H1 (cell line): Measurements from ENCODE around the gene HID1. TPM values are rescaled to one million over a fixed set of nuclear protein-coding genes. Genes with fewer than 3 reads are reported as not detected.

Experiments used
- CTCF ChIA-PET: fragments of 300-600 bp; sonication (Branson Sonifier 250); formaldehyde crosslinking; loops from one replicate; lab custom pipeline; 2021; ENCODE audit not compliant: partially characterized antibody; lab: Charles Lee
- POLR2A ChIA-PET: fragments of 300-600 bp; sonication (Branson Sonifier 250); formaldehyde crosslinking; loops from one replicate; lab custom pipeline; 2021; ENCODE audit warnings: inconsistent platforms; ENCODE audit not compliant: partially characterized antibody; lab: Charles Lee
- DNase-seq, 2 experiments: peaks; one replicate each; pipeline versions ENCODE4 v3.0.0 to v3.0.0-alpha.2; 2010 to 2022; ENCODE audit warnings: low spot score in 2 of 2, low read depth in 1 of 2, mixed read lengths in 1 of 2
- FAIRE-seq: peaks from 2 replicates; lab custom pipeline; 2011; peaks lifted over from hg19 to GRCh38; lab: Jason Lieb, UNC
- H2AFZ ChIP-seq: 2 replicates; pipeline ENCODE4 v1.8.1; 2012; ENCODE audit warnings: low read length, inconsistent platforms
- H2AK5ac ChIP-seq: 2 replicates; pipeline ENCODE4 v1.6.1; 2013; ENCODE audit warnings: low read depth, low read length
- H2BK120ac ChIP-seq: replicated peaks from 2 replicates; pipeline ENCODE3; 2013; ENCODE audit warnings: low read depth, low read length, inconsistent platforms
- H2BK12ac ChIP-seq: 2 replicates; pipeline ENCODE4 v1.6.1; 2013; ENCODE audit warnings: low read depth, low read length
- H2BK15ac ChIP-seq: 2 replicates; pipeline ENCODE4 v1.6.1; 2013; ENCODE audit warnings: low read length
- H2BK20ac ChIP-seq: 2 replicates; pipeline ENCODE4 v1.6.1; 2013; ENCODE audit warnings: low read length
- H2BK5ac ChIP-seq: 2 replicates; pipeline ENCODE4 v1.6.1; 2013; ENCODE audit warnings: low read depth, low read length
- H3K14ac ChIP-seq: 2 replicates; pipeline ENCODE4 v1.6.1; 2013; ENCODE audit warnings: inconsistent platforms; ENCODE audit not compliant: insufficient read length
- H3K18ac ChIP-seq: 2 replicates; pipeline ENCODE4 v1.6.1; 2013; ENCODE audit warnings: low read length; ENCODE audit errors: extremely low read depth
- H3K23ac ChIP-seq: 2 replicates; pipeline ENCODE4 v1.6.1; 2013; ENCODE audit warnings: inconsistent platforms; ENCODE audit not compliant: insufficient read length
- H3K23me2 ChIP-seq: 2 replicates; pipeline ENCODE4 v1.6.1; 2013; ENCODE audit warnings: low read depth, low read length
- H3K27ac ChIP-seq: 2 replicates; pipeline ENCODE4 v1.6.1; 2011; ENCODE audit warnings: low read depth, low read length, inconsistent platforms
- H3K27me3 ChIP-seq, 4 experiments: replicated peaks in 1 of 4; 1 replicate in 1 of 4; 2 replicates in 3 of 4; pipeline versions ENCODE4 v1.6.1 to v1.8.1; 2011 to 2013; ENCODE audit warnings: low read length in 3 of 4, mild to moderate bottlenecking in 3 of 4, inconsistent platforms in 2 of 4, mixed read lengths in 2 of 4, moderate library complexity in 1 of 4; ENCODE audit not compliant: control insufficient read depth in 3 of 4, insufficient read depth in 3 of 4; ENCODE audit errors: extremely low read depth in 1 of 4
- H3K36me3 ChIP-seq, 4 experiments: 2 replicates each; pipeline versions ENCODE4 v1.6.1 to v1.8.1; 2011 to 2013; ENCODE audit warnings: mild to moderate bottlenecking in 4 of 4, low read length in 3 of 4, moderate library complexity in 2 of 4, control low read depth in 1 of 4, inconsistent platforms in 1 of 4; ENCODE audit not compliant: insufficient read depth in 4 of 4, control insufficient read depth in 2 of 4
- H3K4ac ChIP-seq: replicated peaks from 2 replicates; pipeline ENCODE3; 2013; ENCODE audit warnings: low read length, low read depth, mixed read lengths, inconsistent platforms; ENCODE audit not compliant: insufficient read length
- H3K4me1 ChIP-seq, 4 experiments: replicated peaks in 1 of 4; 1 replicate in 1 of 4; 2 replicates in 3 of 4; pipeline versions ENCODE4 v1.6.1 to v1.8.1; 2011 to 2013; ENCODE audit warnings: low read length in 3 of 4, inconsistent platforms in 2 of 4, mixed read lengths in 1 of 4; ENCODE audit not compliant: insufficient read depth in 4 of 4, control insufficient read depth in 3 of 4
- H3K4me2 ChIP-seq, 2 experiments: 2 replicates each; pipeline versions ENCODE4 v1.6.1 to v1.8.1; 2011 to 2013; ENCODE audit warnings: low read depth in 2 of 2, low read length in 2 of 2, control low read depth in 1 of 2, inconsistent platforms in 1 of 2, mild to moderate bottlenecking in 1 of 2; ENCODE audit not compliant: insufficient read depth in 1 of 2
- H3K4me3 ChIP-seq, 4 experiments: fragments of 200-600, 300-600 bp in 1 of 4; sonication (generic), shearing (Covaris generic), sonication (Bioruptor Twin) in 1 of 4; 2 replicates each; pipeline versions ENCODE4 v1.5.1 to v1.8.1; 2011 to 2016; ENCODE audit warnings: low read length in 4 of 4, low read depth in 3 of 4, control low read depth in 2 of 4, inconsistent platforms in 2 of 4, mild to moderate bottlenecking in 2 of 4, mixed read lengths in 1 of 4, moderate library complexity in 1 of 4; ENCODE audit not compliant: insufficient read depth in 2 of 4; ENCODE audit errors: extremely low read depth in 1 of 4
- H3K56ac ChIP-seq: replicated peaks from 2 replicates; pipeline ENCODE3; 2013; ENCODE audit warnings: low read depth, mild to moderate bottlenecking, mixed read lengths, low read length, inconsistent platforms; ENCODE audit not compliant: insufficient read length
- H3K79me1 ChIP-seq: 2 replicates; pipeline ENCODE4 v1.6.1; 2013; ENCODE audit warnings: low read depth, low read length, control low read depth
- H3K79me2 ChIP-seq, 2 experiments: 2 replicates each; pipeline versions ENCODE4 v1.6.1 to v1.8.1; 2012 to 2013; ENCODE audit warnings: low read length in 2 of 2, mild to moderate bottlenecking in 2 of 2, inconsistent platforms in 1 of 2; ENCODE audit not compliant: insufficient read depth in 2 of 2, control insufficient read depth in 1 of 2
- H3K9ac ChIP-seq, 4 experiments: replicated peaks in 1 of 4; 1 replicate in 1 of 4; 2 replicates in 3 of 4; pipeline versions ENCODE4 v1.6.1 to v1.8.1; 2011 to 2013; ENCODE audit warnings: low read depth in 3 of 4, low read length in 3 of 4, control low read depth in 2 of 4, mild to moderate bottlenecking in 2 of 4, moderate library complexity in 2 of 4, inconsistent platforms in 1 of 4; ENCODE audit errors: extremely low read depth in 1 of 4
- H3K9me3 ChIP-seq, 2 experiments: 2 replicates each; pipeline versions ENCODE4 v1.6.1 to v1.8.1; 2012 to 2013; ENCODE audit warnings: mild to moderate bottlenecking in 2 of 2, moderate library complexity in 2 of 2, control low read depth in 1 of 2, inconsistent platforms in 1 of 2, low read depth in 1 of 2, low read length in 1 of 2, mixed read lengths in 1 of 2; ENCODE audit not compliant: insufficient read depth in 2 of 2
- H4K20me1 ChIP-seq, 2 experiments: replicated peaks in 1 of 2; 2 replicates each; pipeline versions ENCODE3 to v1.8.1; 2011 to 2013; ENCODE audit warnings: inconsistent platforms in 2 of 2, low read length in 2 of 2, mild to moderate bottlenecking in 1 of 2; ENCODE audit not compliant: insufficient read depth in 2 of 2, control insufficient read depth in 1 of 2
- H4K5ac ChIP-seq: 2 replicates; pipeline ENCODE4 v1.6.1; 2013; ENCODE audit warnings: low read length, low read depth, mixed read lengths, inconsistent platforms; ENCODE audit not compliant: insufficient read length
- H4K8ac ChIP-seq: 2 replicates; pipeline ENCODE4 v1.8.0; 2013; ENCODE audit warnings: mild to moderate bottlenecking, moderate library complexity, low read length, inconsistent platforms; ENCODE audit not compliant: insufficient read depth; ENCODE audit errors: extremely low read depth
- H4K91ac ChIP-seq: replicated peaks from 2 replicates; pipeline ENCODE3; 2013; ENCODE audit warnings: low read length, mixed read lengths, inconsistent platforms; ENCODE audit not compliant: insufficient read length
- EGR1 ChIP-seq: IDR thresholded peaks from 2 replicates; pipeline ENCODE4 v1.6.1; 2011; ENCODE audit warnings: low read depth, low read length, borderline replicate concordance
- FOSL1 ChIP-seq: IDR thresholded peaks from 2 replicates; pipeline ENCODE4 v1.6.1; 2011; ENCODE audit warnings: mild to moderate bottlenecking, low read depth, low read length, moderate library complexity; ENCODE audit not compliant: insufficient read depth
- KDM4A ChIP-seq: IDR thresholded peaks from one replicate; pipeline ENCODE4 v1.7.1; 2012; ENCODE audit warnings: low read depth, mild to moderate bottlenecking, moderate library complexity, low read length, inconsistent platforms; ENCODE audit not compliant: severe bottlenecking
- WGBS, 2 experiments: shearing (Covaris generic) in 1 of 2; methylation state at CpG; one replicate each; pipeline versions ENCODE4 v1.1.6 to v1.1.7; 2013 to 2015; ENCODE audit warnings: low lambda C conversion rate in 2 of 2, mixed read lengths in 2 of 2, inconsistent platforms in 1 of 2, low coverage in 1 of 2, missing lambda C conversion rate in 1 of 2; ENCODE audit not compliant: insufficient replicate concordance in 2 of 2, insufficient coverage in 1 of 2, insufficient read length in 1 of 2; ENCODE audit errors: extremely low coverage in 1 of 2, missing lambda C conversion rate in 1 of 2; 5-methylcytosine and 5-hydroxymethylcytosine counted together
- polyA plus RNA-seq, 7 experiments: library from polyadenylated mRNA; depleted of rRNA in 3 of 7; stranded (reverse) in 5 of 7; unstranded in 2 of 7; fragments of >200 nt in 5 of 7; fragments of 200-250 nt in 2 of 7; gene quantifications; 1 replicate in 5 of 7; 2 replicates in 1 of 7; 4 replicates in 1 of 7; pipeline versions ENCODE4 v1.2.1 to v1.2.3, GENCODE V29; 2011 to 2013; ENCODE audit warnings: missing spikeins in 2 of 7, mixed read lengths in 2 of 7
- total RNA-seq: library from RNA; stranded (reverse); fragmentation: NEBNext Ultra II Directional; extraction: Animal tissue kit (Norgen Biotek cat#: 25700); gene quantifications from 2 replicates; pipeline ENCODE4 v1.2.1, GENCODE V29; 2021

Gene HID1
- total and polyA plus RNA-seq, 2 of the 8 experiments (the other 6 are each of a cell fraction or from before 2014, with no cell fraction given), result 15.1 to 25.9 TPM

DNA sequence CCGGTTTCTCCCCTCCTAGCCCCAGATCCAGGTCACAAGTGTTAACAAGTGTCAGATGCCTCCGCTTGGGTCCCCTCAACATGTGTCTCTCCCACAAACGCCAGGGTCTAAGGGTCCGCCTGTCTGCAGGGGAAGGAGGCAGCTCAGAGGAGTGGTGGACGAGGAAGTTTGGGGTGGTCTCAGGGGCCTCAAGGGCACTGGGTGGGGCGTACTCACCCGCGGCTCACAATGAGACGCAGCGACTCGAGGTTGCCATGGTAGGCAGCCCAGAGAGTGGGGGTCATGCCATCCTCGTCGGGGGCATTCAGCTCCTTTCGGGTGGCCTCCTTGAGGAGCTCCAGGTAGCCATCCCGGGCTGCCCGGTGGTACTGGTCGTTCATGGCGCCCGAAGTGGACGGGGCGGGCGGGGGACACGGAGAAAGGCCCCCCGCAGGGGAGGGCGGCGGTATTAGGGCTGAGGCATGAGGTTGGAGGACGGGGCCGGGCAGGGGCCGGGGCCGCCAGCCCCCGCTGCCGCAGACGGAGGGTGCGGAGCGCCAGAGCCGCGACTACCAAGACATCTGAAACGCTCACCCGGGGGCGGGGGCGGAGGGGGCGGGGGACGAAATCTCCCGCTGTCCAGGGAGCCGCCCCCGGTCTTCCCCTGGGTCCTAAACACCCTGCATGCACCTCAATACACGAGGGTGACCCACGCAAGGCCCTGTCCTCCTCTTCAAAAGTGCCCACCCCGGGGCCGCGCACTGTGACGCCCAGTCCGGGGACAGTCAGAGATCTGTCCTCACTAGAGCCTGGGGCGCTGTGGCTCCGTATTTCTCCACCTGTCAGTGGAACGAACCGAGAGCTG lies 49.6 kb downstream of the HID1 start, which contains the start of gene USH1G:
Gene USH1G (minus strand): TSS at position 562 of the 844 bp plus-strand sequence. CDS start 182 bp downstream, at position 380.
- CTCF ChIA-PET, result interaction anchor here (0.6 to 49.9 kb wide), 25 partner anchors 7 to 142 kb away, joined by 3 to 1072 read pairs (median 5); partner anchors contain the start of genes CDR2L, FADS6 and OTOP3
- TF ChIP-seq EGR1, result peak; percentile 48; the same call in 1 of the 2 replicates
- TF ChIP-seq KDM4A, result peak; percentile 19
- peak; percentile 78; the same call in 1 of the 2 replicates for TF ChIP-seq FOSL1

More for the DNA sequence above, 49.6 kb downstream of the HID1 start, which contains the start of gene USH1G:
- Histone ChIP-seq H3K56ac (no peak within 1 kb of the TSS), H3K23ac (no peak within 1 kb of the TSS), H4K91ac (no peak within 1 kb of the TSS), H2BK5ac (no peak within 1 kb of the TSS), H3K4me1 (peaks cover 0 to 19% (median 16%) of the 10 kb centered on the region in 4 experiments; a peak in 6 of 7 replicates), H3K27me3 (peaks cover 40 to 62% (median 53%) of the 10 kb centered on the region in 4 experiments), H4K20me1 (peaks cover 0 to 5% of the 10 kb centered on the region in 2 experiments), H3K4me3 (peak within 1 kb of the TSS; percentile 33 to 74 (median 36)), H2BK15ac (peak within 1 kb of the TSS; percentile 61; the same call in 1 of the 2 replicates), H3K9me3 (no peaks in the 10 kb centered on the region), H3K36me3 (no peaks in the 10 kb centered on the region; a peak in 1 of 8 replicates), H4K5ac (no peak within 1 kb of the TSS), H2BK20ac (no peak within 1 kb of the TSS), H4K8ac (no peak within 1 kb of the TSS; the same call in 1 of the 2 replicates), H3K4ac (no peak within 1 kb of the TSS), H3K14ac (no peak within 1 kb of the TSS), H3K18ac (peak within 1 kb of the TSS; percentile 38), H3K79me1 (no peaks in the 10 kb centered on the region), H3K23me2 (peaks cover 9% of the 10 kb centered on the region; the same call in 1 of the 2 replicates), H3K27ac (no peak within 1 kb of the TSS), H2BK120ac (no peak within 1 kb of the TSS), H2AK5ac (no peak within 1 kb of the TSS), H2AFZ (0 out of 2 replicates have a peak within 1 kb of the TSS, but pooled peaks have one; percentile 26), H3K9ac (no peak within 1 kb of the TSS), H3K4me2 (peak within 1 kb of the TSS; percentile 90 to 92), H3K79me2 (no peaks in the 10 kb centered on the region), H2BK12ac (0 out of 2 replicates have a peak within 1 kb of the TSS, but pooled peaks have one; percentile 39)
- 24% methylated on average over 35 of the region's 57 CpGs; no CpG with 5 or more reads in 1 of the 2 experiments for WGBS, 2 experiments
- DNase-seq (peak in 1 of 2 experiments; percentile 69), FAIRE-seq (no peak)
- POLR2A ChIA-PET, result interaction anchor here (0.9 to 1.8 kb wide), 3 partner anchors 14 to 50 kb away, joined by 3 to 4 read pairs (median 3); partner anchors contain the start of gene FDXR
